H9 (cell line): Measurements from ENCODE around the gene SNX7. TPM values are rescaled to one million over a fixed set of nuclear protein-coding genes. Genes with fewer than 3 reads are reported as not detected.

Source experiments
- DNase-seq: peaks from one replicate; pipeline ENCODE4 v3.0.0-alpha.2; 2017
- H2AFZ ChIP-seq: one replicate; pipeline ENCODE4 v1.6.1; 2013; ENCODE audit warnings: mild to moderate bottlenecking, low read length, control low read depth, moderate library complexity
- H2AK5ac ChIP-seq: 2 replicates; pipeline ENCODE4 v1.6.1; 2013; ENCODE audit warnings: low read length, control low read depth, mixed read lengths; ENCODE audit not compliant: insufficient read length
- H2BK120ac ChIP-seq: one replicate; pipeline ENCODE4 v1.6.1; 2013; ENCODE audit warnings: low read depth, mild to moderate bottlenecking, low read length, control low read depth, inconsistent platforms; ENCODE audit not compliant: poor library complexity, severe bottlenecking
- H2BK12ac ChIP-seq: 2 replicates; pipeline ENCODE4 v1.6.1; 2013; ENCODE audit warnings: low read length, control low read depth, mixed read lengths, low read depth; ENCODE audit not compliant: insufficient read length
- H2BK15ac ChIP-seq: 2 replicates; pipeline ENCODE4 v1.6.1; 2013; ENCODE audit warnings: low read depth, low read length, control low read depth
- H2BK20ac ChIP-seq: one replicate; pipeline ENCODE4 v1.6.1; 2013; ENCODE audit warnings: low read depth, mild to moderate bottlenecking, low read length, control low read depth, inconsistent platforms; ENCODE audit not compliant: poor library complexity, severe bottlenecking
- H2BK5ac ChIP-seq: 2 replicates; pipeline ENCODE4 v1.6.1; 2013; ENCODE audit warnings: low read length, control low read depth, mixed read lengths; ENCODE audit not compliant: insufficient read length
- H3K14ac ChIP-seq: 2 replicates; pipeline ENCODE4 v1.6.1; 2013; ENCODE audit warnings: low read length, control low read depth; ENCODE audit not compliant: insufficient read depth
- H3K18ac ChIP-seq: 2 replicates; pipeline ENCODE4 v1.6.1; 2013; ENCODE audit warnings: low read depth, mild to moderate bottlenecking, mixed read lengths, low read length, control low read depth; ENCODE audit not compliant: insufficient read length
- H3K23ac ChIP-seq: 2 replicates; pipeline ENCODE4 v1.6.1; 2013; ENCODE audit warnings: low read length, control low read depth, mixed read lengths, low read depth; ENCODE audit not compliant: insufficient read length
- H3K23me2 ChIP-seq: 2 replicates; pipeline ENCODE4 v1.6.1; 2013; ENCODE audit warnings: low read depth, mild to moderate bottlenecking, mixed read lengths, low read length, control low read depth; ENCODE audit not compliant: insufficient read length, poor library complexity, severe bottlenecking
- H3K27ac ChIP-seq: 2 replicates; pipeline ENCODE4 v1.5.1; 2013; ENCODE audit warnings: low read length, control low read depth, mixed read lengths, low read depth; ENCODE audit not compliant: insufficient read length
- H3K27me3 ChIP-seq: 2 replicates; pipeline ENCODE4 v1.6.1; 2013; ENCODE audit warnings: low read length, control low read depth, inconsistent platforms; ENCODE audit not compliant: insufficient read depth
- H3K4ac ChIP-seq: 2 replicates; pipeline ENCODE4 v1.6.1; 2013; ENCODE audit warnings: low read depth, mild to moderate bottlenecking, control low read depth, inconsistent platforms, low read length, moderate library complexity
- H3K4me1 ChIP-seq: 2 replicates; pipeline ENCODE4 v1.6.1; 2013; ENCODE audit warnings: low read length, control low read depth, inconsistent platforms; ENCODE audit not compliant: insufficient read depth
- H3K4me2 ChIP-seq: 2 replicates; pipeline ENCODE4 v1.6.1; 2013; ENCODE audit warnings: low read length, control low read depth, mixed read lengths; ENCODE audit not compliant: insufficient read length, insufficient read depth
- H3K56ac ChIP-seq: 2 replicates; pipeline ENCODE4 v1.6.1; 2013; ENCODE audit warnings: low read depth, mild to moderate bottlenecking, mixed read lengths, low read length, control low read depth; ENCODE audit not compliant: insufficient read length
- H3K79me1 ChIP-seq: 2 replicates; pipeline ENCODE4 v1.6.1; 2013; ENCODE audit warnings: low read depth, mild to moderate bottlenecking, moderate library complexity, low read length, control low read depth, inconsistent platforms; ENCODE audit not compliant: insufficient read depth, poor library complexity, severe bottlenecking
- H3K79me2 ChIP-seq: 2 replicates; pipeline ENCODE4 v1.6.1; 2013; ENCODE audit warnings: low read length, control low read depth, inconsistent platforms; ENCODE audit not compliant: insufficient read depth
- H3K9ac ChIP-seq: 2 replicates; pipeline ENCODE4 v1.6.1; 2013; ENCODE audit warnings: low read length, control low read depth, mixed read lengths; ENCODE audit not compliant: insufficient read length; ENCODE audit errors: extremely low read depth
- H3K9me3 ChIP-seq: one replicate; pipeline ENCODE4 v1.6.1; 2013; ENCODE audit warnings: low read depth, low read length, inconsistent platforms; ENCODE audit not compliant: control insufficient read depth
- H3T11ph ChIP-seq: one replicate; pipeline ENCODE4 v1.6.1; 2013; ENCODE audit warnings: mild to moderate bottlenecking, low read length, control low read depth, inconsistent platforms
- H4K20me1 ChIP-seq: one replicate; pipeline ENCODE4 v1.6.1; 2013; ENCODE audit not compliant: control insufficient read depth, insufficient read length, insufficient read depth
- H4K5ac ChIP-seq: 2 replicates; pipeline ENCODE4 v1.6.1; 2013; ENCODE audit warnings: low read depth, mild to moderate bottlenecking, mixed read lengths, low read length, control low read depth; ENCODE audit not compliant: insufficient read length
- H4K8ac ChIP-seq: replicated peaks from 2 replicates; pipeline ENCODE4 v1.6.1; 2013; ENCODE audit warnings: low read length, control low read depth, mixed read lengths, low read depth; ENCODE audit not compliant: insufficient read length
- H4K91ac ChIP-seq: 2 replicates; pipeline ENCODE4 v1.6.1; 2013; ENCODE audit warnings: low read depth, mild to moderate bottlenecking, moderate library complexity, mixed read lengths, low read length, control low read depth; ENCODE audit not compliant: insufficient read length
- H3K27ac Mint-ChIP-seq, 3 experiments: 2 replicates in 2 of 3; 3 replicates in 1 of 3; pipeline ENCODE4 v1.8.0; 2020 to 2021; ENCODE audit warnings: mixed read lengths in 3 of 3, mild to moderate bottlenecking in 1 of 3, moderate library complexity in 1 of 3
- H3K27me3 Mint-ChIP-seq: 2 replicates; pipeline ENCODE4 v1.8.0; 2021; ENCODE audit warnings: low read depth, mild to moderate bottlenecking, moderate library complexity, mixed read lengths
- H3K36me3 Mint-ChIP-seq, 3 experiments: 2 replicates in 2 of 3; 3 replicates in 1 of 3; pipeline ENCODE4 v1.8.0; 2020 to 2021; ENCODE audit warnings: low read depth in 3 of 3, mixed read lengths in 3 of 3; ENCODE audit not compliant: insufficient read depth in 1 of 3
- H3K4me1 Mint-ChIP-seq, 2 experiments: 2 replicates each; pipeline ENCODE4 v1.8.0; 2020; ENCODE audit warnings: mixed read lengths in 2 of 2
- H3K4me3 Mint-ChIP-seq, 2 experiments: 2 replicates in 1 of 2; 3 replicates in 1 of 2; pipeline ENCODE4 v1.8.0; 2020 to 2021; ENCODE audit warnings: mild to moderate bottlenecking in 2 of 2, mixed read lengths in 2 of 2, moderate library complexity in 1 of 2
- H3K9me3 Mint-ChIP-seq, 2 experiments: 2 replicates in 1 of 2; 3 replicates in 1 of 2; pipeline ENCODE4 v1.8.0; 2020; ENCODE audit warnings: mild to moderate bottlenecking in 2 of 2, mixed read lengths in 2 of 2, moderate library complexity in 1 of 2
- CTCF ChIP-seq: fragments of 200-600 bp; sonication (generic); conservative IDR thresholded peaks from 3 replicates; pipeline ENCODE4 v1.8.0; 2021; ENCODE audit warnings: antibody characterized with exemption, mild to moderate bottlenecking
- whole genome bisulfite sequencing: extraction: QIAGEN DNeasy Blood & Tissue Kit; methylation state at CpG from one replicate; pipeline ENCODE4 v1.1.7; 2013; ENCODE audit warnings: missing lambda C conversion rate, low lambda C conversion rate, mixed read lengths; ENCODE audit not compliant: insufficient read length; ENCODE audit errors: extremely low coverage; 5-methylcytosine and 5-hydroxymethylcytosine counted together
- total RNA-seq: library from RNA; stranded (reverse); gene quantifications from 2 replicates; pipeline ENCODE4 v1.2.1, GENCODE V29; 2021

SNX7 gene
- total RNA-seq, 1 experiment from 2014 or later: 24.7 TPM

GRCh38 chr1:98669355-98670296 lies 8.1 kb downstream of the SNX7 start:
- Histone ChIP-seq H4K20me1 (no peaks in the 10 kb centered on the region), H3T11ph (no peak overlapping the region), H4K5ac (no peak overlapping the region), H3K27me3 (no peaks in the 10 kb centered on the region; the same call in 1 of the 2 replicates), H3K4ac (no peak overlapping the region), H2AK5ac (no peak overlapping the region), H2BK15ac (no peak overlapping the region), H2BK12ac (no peak overlapping the region), H2BK120ac (no peak overlapping the region), H4K91ac (no peak overlapping the region), H2BK5ac (no peak overlapping the region), H3K79me2 (no peaks in the 10 kb centered on the region), H3K9me3 (no peaks in the 10 kb centered on the region), H2BK20ac (no peak overlapping the region), H3K4me2 (no peak overlapping the region), H3K4me1 (no peaks in the 10 kb centered on the region), H2AFZ (no peak overlapping the region), H3K9ac (no peak overlapping the region), H3K56ac (no peak overlapping the region), H3K23ac (no peak overlapping the region), H3K14ac (no peak overlapping the region), H3K27ac (no peak overlapping the region), H3K23me2 (no peaks in the 10 kb centered on the region), H3K18ac (no peak overlapping the region), H4K8ac (no peak overlapping the region), H3K79me1 (no peaks in the 10 kb centered on the region)
- TF ChIP-seq CTCF: no peak
- Mint-ChIP-seq H3K27ac (no peak overlapping the region), H3K9me3 (no peaks in the 10 kb centered on the region), H3K27me3 (no peaks in the 10 kb centered on the region), H3K4me3 (no peak overlapping the region), H3K4me1 (peaks cover 3 to 7% of the 10 kb centered on the region in 2 experiments; a peak in 3 of 4 replicates), H3K36me3 (0 out of 7 replicates have a peak, but pooled peaks cover 0 to 3% (median 0%) of the 10 kb centered on the region in 3 experiments)
- DNase-seq: no peak
- no CpG with 5 or more reads among the region's 2 CpGs for WGBS
